T-cell (primary cell): ENCODE measurements around the gene AIFM1. TPM values are rescaled to one million over a fixed set of nuclear protein-coding genes. Genes with fewer than 3 reads are reported as not detected.
A peak's percentile ranks its signal among the peaks of the same experiment; 100 is the strongest.

Experiments used
- ATAC-seq, 4 experiments: fragments of 200-7000 bp in 3 of 4; fragments of 150-1000 bp in 1 of 4; cut with Tn5 transposase; replicated peaks in 1 of 4; 1 replicate in 3 of 4; 2 replicates in 1 of 4; pipeline ENCODE4 v1.10.0; 2021; ENCODE audit warnings: moderate library complexity in 3 of 4, mild to moderate bottlenecking in 2 of 4, moderate number of reproducible peaks in 1 of 4
- CTCF ChIA-PET, 2 donors: fragments of 300-600 bp; sonication (Branson Sonifier 250); formaldehyde crosslinking; loops; one replicate each; lab custom pipeline; 2022; ENCODE audit warnings: antibody characterized with exemption in 2 of 2; lab: Charles Lee
- POLR2A ChIA-PET, 2 donors: fragments of 300-600 bp; sonication (Branson Sonifier 250); formaldehyde crosslinking; loops; one replicate each; lab custom pipeline; 2022; ENCODE audit warnings: antibody characterized with exemption in 2 of 2; lab: Charles Lee
- DNase-seq, 35 experiments: peaks; one replicate each; pipeline versions ENCODE4 v3.0.0 to v3.0.0-alpha.2; 2013 to 2023
- H3K27ac ChIP-seq: one replicate; pipeline ENCODE4 v1.5.1; 2013; ENCODE audit warnings: low read length
- H3K27me3 ChIP-seq, 2 experiments: replicated peaks in 1 of 2; 1 replicate in 1 of 2; 2 replicates in 1 of 2; pipeline versions ENCODE4 v1.6.1 to v1.7.0; 2013; ENCODE audit warnings: low read length in 1 of 2, mixed read lengths in 1 of 2; ENCODE audit not compliant: control insufficient read depth in 2 of 2, insufficient read depth in 2 of 2; ENCODE audit errors: extremely low read depth in 1 of 2
- H3K36me3 ChIP-seq, 2 donors: 1 replicate in 1 of 2; 2 replicates in 1 of 2; pipeline versions ENCODE4 v1.6.1 to v1.7.0; 2013; ENCODE audit warnings: low read length in 1 of 2; ENCODE audit not compliant: control insufficient read depth in 2 of 2, insufficient read depth in 1 of 2; ENCODE audit errors: extremely low read depth in 1 of 2
- H3K4me1 ChIP-seq, 2 experiments: 1 replicate in 1 of 2; 2 replicates in 1 of 2; pipeline versions ENCODE4 v1.6.1 to v1.7.0; 2013; ENCODE audit warnings: low read length in 2 of 2, mixed read lengths in 1 of 2; ENCODE audit not compliant: insufficient read depth in 2 of 2, control insufficient read depth in 1 of 2; ENCODE audit errors: extremely low read depth in 1 of 2
- H3K4me3 ChIP-seq, 2 donors: 1 replicate in 1 of 2; 2 replicates in 1 of 2; pipeline versions ENCODE4 v1.5.1 to v1.7.0; 2013; ENCODE audit warnings: mild to moderate bottlenecking in 2 of 2, low read length in 1 of 2, moderate library complexity in 1 of 2; ENCODE audit not compliant: control insufficient read depth in 1 of 2; ENCODE audit errors: extremely low read depth in 1 of 2
- H3K9me3 ChIP-seq: 2 replicates; pipeline ENCODE4 v1.7.0; 2013
- H3K27ac Mint-ChIP-seq, 2 donors: one replicate each; pipeline ENCODE4 v1.8.0; 2020 to 2021; ENCODE audit warnings: mild to moderate bottlenecking in 2 of 2, mixed read lengths in 2 of 2
- H3K27me3 Mint-ChIP-seq, 2 donors: one replicate each; pipeline ENCODE4 v1.8.0; 2021 to 2022; ENCODE audit warnings: mixed read lengths in 2 of 2
- H3K36me3 Mint-ChIP-seq: one replicate; pipeline ENCODE4 v1.8.0; 2021; ENCODE audit warnings: mixed read lengths
- H3K4me1 Mint-ChIP-seq, 3 donors: one replicate each; pipeline ENCODE4 v1.8.0; 2020 to 2022; ENCODE audit warnings: mixed read lengths in 3 of 3, mild to moderate bottlenecking in 1 of 3
- H3K4me3 Mint-ChIP-seq, 3 donors: one replicate each; pipeline ENCODE4 v1.8.0; 2020 to 2022; ENCODE audit warnings: mild to moderate bottlenecking in 3 of 3, mixed read lengths in 3 of 3, moderate library complexity in 3 of 3
- H3K9me3 Mint-ChIP-seq, 3 donors: one replicate each; pipeline ENCODE4 v1.8.0; 2020 to 2022; ENCODE audit warnings: mixed read lengths in 3 of 3
- WGBS: methylation state at CpG from one replicate; pipeline ENCODE4 v1.1.5; 2013; ENCODE audit warnings: missing lambda C conversion rate; ENCODE audit not compliant: insufficient coverage; 5-methylcytosine and 5-hydroxymethylcytosine counted together
- total RNA-seq, 35 experiments: library from RNA in 6 of 35; stranded (reverse) in 6 of 35; fragments of 120-200 nt in 1 of 35; gene quantifications; one replicate each; pipeline versions ENCODE4 v1.2.1 to v1.2.4 and lab custom pipeline; 2013 to 2026

The AIFM1 gene
- total RNA-seq, 5 donors from 2014 or later (not counting 1 experiment from before 2014, with no cell fraction given) = 11.2 to 25.0 (median 23.6) TPM

- no peaks in the 10 kb centered on the region for H3K27me3 Mint-ChIP-seq
- POLR2A ChIA-PET = no interaction called here
- Histone ChIP-seq H3K9me3 (no peaks in the 10 kb centered on the region), H3K4me3 (no peak overlapping the region), H3K4me1 (peaks cover 0 to 21% of the 10 kb centered on the region in 2 experiments), H3K27ac (no peak overlapping the region), H3K27me3 (no peaks in the 10 kb centered on the region), H3K36me3 (no peaks in the 10 kb centered on the region)
- peaks cover 0 to 17% (median 16%) of the 10 kb centered on the region in 3 donors for H3K4me1 Mint-ChIP-seq
- ATAC-seq (no peak), DNase-seq (no peak)
- no peaks in the 10 kb centered on the region for H3K36me3 Mint-ChIP-seq
- peak overlapping the region in 1 of 2 donors; percentile 11 for H3K27ac Mint-ChIP-seq
- H3K9me3 Mint-ChIP-seq = no peaks in the 10 kb centered on the region
- CTCF ChIA-PET = no interaction called here
- no peak overlapping the region for H3K4me3 Mint-ChIP-seq
- 40% methylated on average over 1 of the region's 9 CpGs for WGBS
Observed at GRCh38 chrX:130114141-130114588, 51.5 kb downstream of the AIFM1 start.

- no peaks in the 10 kb centered on the region for H3K27me3 Mint-ChIP-seq
- H3K27ac Mint-ChIP-seq = peak overlapping the region; percentile 17 to 66
- WGBS = 30% methylated on average over 4 of the region's 43 CpGs
- H3K9me3 Mint-ChIP-seq = no peaks in the 10 kb centered on the region
- no peak overlapping the region for H3K4me3 ChIP-seq
- DNase-seq = no peak
- peaks cover 2% of the 10 kb centered on the region for H3K36me3 Mint-ChIP-seq
- H3K9me3 ChIP-seq = no peaks in the 10 kb centered on the region
- no peak for ATAC-seq
- no peaks in the 10 kb centered on the region for H3K36me3 ChIP-seq
- POLR2A ChIA-PET = no interaction called here
- H3K4me1 ChIP-seq = peaks cover 4 to 32% of the 10 kb centered on the region in 2 experiments
- H3K27me3 ChIP-seq = no peaks in the 10 kb centered on the region
- peak overlapping the region; percentile 38 to 89 (median 58) for H3K4me3 Mint-ChIP-seq
- H3K27ac ChIP-seq = no peak overlapping the region
- CTCF ChIA-PET = no interaction called here
- H3K4me1 Mint-ChIP-seq = peaks cover 15 to 28% (median 19%) of the 10 kb centered on the region in 3 donors
Observed at GRCh38 chrX:130111220-130112154, 54.2 kb downstream of the AIFM1 start.

GRCh38 chrX:130110379-130111219 is 55.0 kb downstream of the AIFM1 start, which contains the start of gene ELF4:
Gene ELF4 (minus strand): TSS chrX:130110497. CDS start chrX:130081330, 29,167 bp downstream.
- no peaks in the 10 kb centered on the region for H3K9me3 ChIP-seq
- under 1% methylated on average over 25 of the region's 123 CpGs for WGBS
- CTCF ChIA-PET = no interaction called here
- peak within 1 kb of the TSS; percentile 86 for H3K27ac Mint-ChIP-seq
- no peaks in the 10 kb centered on the region for H3K27me3 Mint-ChIP-seq
- peaks cover 15 to 37% (median 24%) of the 10 kb centered on the region in 3 donors for H3K4me1 Mint-ChIP-seq
- no peaks in the 10 kb centered on the region for H3K9me3 Mint-ChIP-seq
- DNase-seq (peak in 30 of 35 experiments; percentile 10 to 74 (median 32)), ATAC-seq (peak; percentile 70 to 78 (median 76))
- H3K27ac ChIP-seq = peak within 1 kb of the TSS; percentile 58
- peaks cover 2% of the 10 kb centered on the region for H3K36me3 Mint-ChIP-seq
- H3K4me3 ChIP-seq = peak within 1 kb of the TSS; percentile 67 to 76
- POLR2A ChIA-PET = interaction anchor here in 1 of 2 donors (0.8 kb wide), 1 partner anchor 26 kb away, joined by 4 read pairs; no protein-coding TSS in a partner anchor
- H3K4me3 Mint-ChIP-seq = peak within 1 kb of the TSS; percentile 86 to 90 (median 89)
- peaks cover 4 to 41% of the 10 kb centered on the region in 2 experiments for H3K4me1 ChIP-seq
- no peaks in the 10 kb centered on the region for H3K36me3 ChIP-seq
- H3K27me3 ChIP-seq = no peaks in the 10 kb centered on the region

GRCh38 chrX:130109429-130110378 is 55.9 kb downstream of the AIFM1 start:
- ChIA-PET POLR2A (interaction anchor here in 1 of 2 donors (0.7 to 0.8 kb wide), 2 partner anchors 23 to 25 kb away, joined by 3 to 4 read pairs; no protein-coding TSS in a partner anchor), CTCF (interaction anchor here in 1 of 2 donors (1.0 to 1.5 kb wide), 4 partner anchors 10 to 30 kb away, joined by 3 to 4 read pairs (median 4); no protein-coding TSS in a partner anchor)
- H3K36me3 Mint-ChIP-seq = peaks cover 2% of the 10 kb centered on the region
- Histone ChIP-seq H3K27ac (peak overlapping the region; percentile 58), H3K36me3 (no peaks in the 10 kb centered on the region), H3K9me3 (no peaks in the 10 kb centered on the region), H3K27me3 (no peaks in the 10 kb centered on the region), H3K4me3 (peak overlapping the region; percentile 67 to 76), H3K4me1 (peaks cover 4 to 50% of the 10 kb centered on the region in 2 experiments)
- whole genome bisulfite sequencing = 3% methylated on average over 44 of the region's 81 CpGs
- ATAC-seq (peak; percentile 9 to 26 (median 22)), DNase-seq (peak in 1 of 35 experiments; percentile 13)
- H3K27ac Mint-ChIP-seq = peak overlapping the region; percentile 86
- H3K9me3 Mint-ChIP-seq = no peaks in the 10 kb centered on the region
- H3K27me3 Mint-ChIP-seq = no peaks in the 10 kb centered on the region
- peaks cover 16 to 43% (median 29%) of the 10 kb centered on the region in 3 donors for H3K4me1 Mint-ChIP-seq
- peak overlapping the region; percentile 86 to 90 (median 89) for H3K4me3 Mint-ChIP-seq

- Histone ChIP-seq H3K27me3 (no peaks in the 10 kb centered on the region), H3K27ac (peak overlapping the region; percentile 58), H3K9me3 (no peaks in the 10 kb centered on the region), H3K4me1 (peaks cover 4 to 56% of the 10 kb centered on the region in 2 experiments), H3K4me3 (peak overlapping the region; percentile 67 to 76), H3K36me3 (no peaks in the 10 kb centered on the region)
- Mint-ChIP-seq H3K4me3 (peak overlapping the region; percentile 86 to 90 (median 89)), H3K4me1 (peaks cover 24 to 52% (median 34%) of the 10 kb centered on the region in 3 donors), H3K27me3 (peaks cover 0 to 3% of the 10 kb centered on the region in 2 donors), H3K27ac (peak overlapping the region; percentile 86), H3K36me3 (peaks cover 7% of the 10 kb centered on the region), H3K9me3 (no peaks in the 10 kb centered on the region)
- DNase-seq = peak in 9 of 35 experiments; percentile 6 to 53 (median 29)
- ATAC-seq = peak in 3 of 4 experiments; percentile 31 to 40 (median 34)
- ChIA-PET CTCF (interaction anchor here (0.6 to 1.5 kb wide), 6 partner anchors 9 to 78 kb away, joined by 3 to 4 read pairs (median 3); no protein-coding TSS in a partner anchor), POLR2A (no interaction called here)
- no CpG with 5 or more reads among the region's 9 CpGs for WGBS
Observed at GRCh38 chrX:130108647-130109428, 56.8 kb downstream of the AIFM1 start.
